Upper lobe of right lung (tissue), 1 donor: ENCODE data around the gene KIF1A. TPM values are rescaled to one million over a fixed set of nuclear protein-coding genes. Genes with fewer than 3 reads are reported as not detected.

Experiments used
- ATAC-seq: fragments of 200-7000 bp; cut with Tn5 transposase; one replicate; pipeline ENCODE4 v1.9.1; 2020; ENCODE audit warnings: mild to moderate bottlenecking, moderate library complexity
- DNase-seq: peaks from one replicate; pipeline ENCODE4 v3.0.0-alpha.2; 2020
- H3K27ac ChIP-seq: fragments of 200-600 bp; one replicate; pipeline ENCODE4 v1.8.0; 2022
- H3K27me3 ChIP-seq: fragments of 200-600 bp; one replicate; pipeline ENCODE4 v1.8.0; 2022; ENCODE audit warnings: mild to moderate bottlenecking
- H3K36me3 ChIP-seq: fragments of 200-600 bp; one replicate; pipeline ENCODE4 v1.8.0; 2022
- H3K4me1 ChIP-seq: fragments of 200-600 bp; one replicate; pipeline ENCODE4 v1.8.0; 2022
- H3K4me3 ChIP-seq: fragments of 200-600 bp; one replicate; pipeline ENCODE4 v1.8.0; 2022; ENCODE audit warnings: mild to moderate bottlenecking
- H3K9me3 ChIP-seq: fragments of 200-600 bp; one replicate; pipeline ENCODE4 v1.8.0; 2022
- intact Hi-C: fragments of 100-400 bp; cut with DNase I; formaldehyde crosslinking; loops from one replicate; pipeline ENCODE4 v1.11.0; 2022
- total RNA-seq: library from RNA; stranded (reverse); fragmentation: NEBNext Ultra II Directional; extraction: Animal tissue kit (Norgen Biotek cat#: 25700); gene quantifications from one replicate; pipeline ENCODE4 v1.2.1, GENCODE V29; 2021
- TF ChIP-seq, protein P1 (sequence below): fragments of 200-600 bp; IDR thresholded peaks from one replicate; pipeline ENCODE4 v1.8.0; 2022; ENCODE audit warnings: antibody characterized with exemption
- donor health status: DM: no; HTN: yes; CAD: no; lungs with severe emphysema.

KIF1A gene
- total RNA-seq, 1 donor from 2014 or later: 0.81 TPM

DNA sequence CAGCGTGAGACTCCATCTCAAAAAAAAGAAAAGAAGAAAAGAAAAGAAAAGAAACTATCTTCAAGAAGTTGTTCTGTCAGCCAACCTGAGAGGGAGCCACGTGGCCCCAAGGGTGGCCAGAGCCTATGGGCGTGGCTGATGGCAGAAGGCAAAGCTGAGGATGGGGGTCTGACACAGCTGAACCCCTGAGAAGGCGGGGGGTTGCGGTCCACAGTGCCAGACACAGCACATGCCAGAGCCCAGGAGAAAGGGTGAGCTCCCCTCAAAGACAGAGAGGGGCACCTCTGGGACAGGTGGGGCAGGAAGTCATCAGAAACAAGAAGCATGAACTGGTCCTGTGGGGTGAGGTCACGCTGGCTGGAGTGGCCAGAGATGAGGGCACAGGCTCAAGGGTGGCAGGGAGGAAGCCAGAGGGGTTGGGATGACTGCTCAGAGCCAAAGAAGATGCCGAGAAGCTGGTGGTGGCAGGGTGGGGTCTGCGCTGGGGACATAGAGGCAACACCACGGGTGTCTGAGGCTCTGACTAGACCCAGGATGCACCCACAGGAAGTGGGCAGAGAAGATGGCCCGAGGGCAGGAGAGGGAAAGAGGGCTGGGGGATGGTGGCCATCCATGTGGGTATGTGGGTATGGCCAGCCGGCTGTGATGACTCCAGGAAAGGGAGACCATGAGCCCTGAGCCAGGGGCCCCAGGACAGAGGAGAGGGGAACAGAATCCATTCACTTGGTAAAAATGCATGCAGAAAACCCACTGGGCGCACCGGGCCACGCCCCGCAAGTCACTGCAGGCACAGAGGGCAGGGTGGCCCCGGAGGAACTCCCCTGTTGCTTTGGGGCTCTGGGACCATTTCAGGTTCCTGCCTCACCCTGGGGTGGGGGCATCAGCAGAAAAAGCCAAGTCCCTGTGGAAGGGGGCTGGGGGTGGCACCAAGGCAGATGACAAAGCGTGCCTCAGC is 8.4 kb downstream of the KIF1A start:
- intact Hi-C loops: no loop called here
- H3K9me3 ChIP-seq: no peaks in the 10 kb centered on the region
- ATAC-seq: peak; percentile 13
- H3K36me3 ChIP-seq: no peaks in the 10 kb centered on the region
- TF ChIP-seq, protein P1, sequence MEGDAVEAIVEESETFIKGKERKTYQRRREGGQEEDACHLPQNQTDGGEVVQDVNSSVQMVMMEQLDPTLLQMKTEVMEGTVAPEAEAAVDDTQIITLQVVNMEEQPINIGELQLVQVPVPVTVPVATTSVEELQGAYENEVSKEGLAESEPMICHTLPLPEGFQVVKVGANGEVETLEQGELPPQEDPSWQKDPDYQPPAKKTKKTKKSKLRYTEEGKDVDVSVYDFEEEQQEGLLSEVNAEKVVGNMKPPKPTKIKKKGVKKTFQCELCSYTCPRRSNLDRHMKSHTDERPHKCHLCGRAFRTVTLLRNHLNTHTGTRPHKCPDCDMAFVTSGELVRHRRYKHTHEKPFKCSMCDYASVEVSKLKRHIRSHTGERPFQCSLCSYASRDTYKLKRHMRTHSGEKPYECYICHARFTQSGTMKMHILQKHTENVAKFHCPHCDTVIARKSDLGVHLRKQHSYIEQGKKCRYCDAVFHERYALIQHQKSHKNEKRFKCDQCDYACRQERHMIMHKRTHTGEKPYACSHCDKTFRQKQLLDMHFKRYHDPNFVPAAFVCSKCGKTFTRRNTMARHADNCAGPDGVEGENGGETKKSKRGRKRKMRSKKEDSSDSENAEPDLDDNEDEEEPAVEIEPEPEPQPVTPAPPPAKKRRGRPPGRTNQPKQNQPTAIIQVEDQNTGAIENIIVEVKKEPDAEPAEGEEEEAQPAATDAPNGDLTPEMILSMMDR: no peak
- H3K4me3 ChIP-seq: no peak overlapping the region
- no peaks in the 10 kb centered on the region for H3K4me1 ChIP-seq
- DNase-seq: peak; percentile 51
- no peaks in the 10 kb centered on the region for H3K27me3 ChIP-seq
- H3K27ac ChIP-seq: no peak overlapping the region

GRCh38 chr2:240810621-240811020 is 9.4 kb downstream of the KIF1A start:
- H3K4me1 ChIP-seq: no peaks in the 10 kb centered on the region
- TF ChIP-seq, protein P1: no peak
- intact Hi-C loops: no loop called here

DNA sequence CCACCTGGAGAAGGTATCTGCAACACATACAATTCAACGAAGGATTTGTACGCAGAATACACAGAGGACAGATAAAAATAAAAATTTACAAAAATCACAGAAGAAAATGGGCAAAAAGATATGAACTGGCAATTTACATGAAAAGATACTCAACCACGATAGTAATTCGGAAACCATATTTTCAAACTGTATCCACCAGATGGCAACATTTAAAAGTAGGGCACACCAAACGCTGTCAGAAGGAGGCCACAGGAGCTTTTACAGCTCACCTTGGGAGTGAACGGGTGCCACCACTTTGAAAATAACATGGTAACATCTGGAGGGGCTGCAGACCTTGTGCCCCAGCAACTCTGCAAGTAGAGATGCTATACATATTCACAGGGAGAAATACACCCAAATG is 9.8 kb downstream of the KIF1A start:
- TF ChIP-seq, protein P1: no peak
- H3K9me3 ChIP-seq: no peaks in the 10 kb centered on the region
- H3K27ac ChIP-seq: no peak overlapping the region
- no peaks in the 10 kb centered on the region for H3K36me3 ChIP-seq
- intact Hi-C loops: no loop called here
- no peaks in the 10 kb centered on the region for H3K4me1 ChIP-seq
- H3K27me3 ChIP-seq: peaks cover 7% of the 10 kb centered on the region
- ATAC-seq (no peak), DNase-seq (no peak)
- no peak overlapping the region for H3K4me3 ChIP-seq

More at GRCh38 chr2:240810621-240811020, 9.4 kb downstream of the KIF1A start:
- Histone ChIP-seq H3K27ac (no peak overlapping the region), H3K4me3 (no peak overlapping the region), H3K9me3 (no peaks in the 10 kb centered on the region), H3K36me3 (no peaks in the 10 kb centered on the region), H3K27me3 (peaks cover 7% of the 10 kb centered on the region)
- DNase-seq (peak; percentile 23), ATAC-seq (no peak)

- no peak overlapping the region for H3K27ac ChIP-seq
- H3K9me3 ChIP-seq: no peaks in the 10 kb centered on the region
- H3K4me1 ChIP-seq: no peaks in the 10 kb centered on the region
- H3K4me3 ChIP-seq: no peak overlapping the region
- intact Hi-C loops: no loop called here
- H3K27me3 ChIP-seq: peaks cover 7% of the 10 kb centered on the region
- TF ChIP-seq, protein P1: no peak
- no peak for DNase-seq
- H3K36me3 ChIP-seq: no peaks in the 10 kb centered on the region
- no peak for ATAC-seq
These were observed 10.7 kb downstream of the KIF1A start for GRCh38 chr2:240809276-240809675.

- Histone ChIP-seq H3K36me3 (no peaks in the 10 kb centered on the region), H3K27me3 (peaks cover 7% of the 10 kb centered on the region), H3K27ac (no peak overlapping the region), H3K9me3 (no peaks in the 10 kb centered on the region), H3K4me1 (no peaks in the 10 kb centered on the region), H3K4me3 (no peak overlapping the region)
- DNase-seq: no peak
- no peak for ATAC-seq
- intact Hi-C loops: no loop called here
- TF ChIP-seq, protein P1: no peak
These were observed 13.6 kb downstream of the KIF1A start for GRCh38 chr2:240806459-240806858.
